Endothelial cell of umbilical vein (primary cell): Measurements from ENCODE around the gene LRP1B.

Experiments
- EZH2 ChIP-seq: IDR thresholded peaks from 2 replicates; pipeline ENCODE4 v1.6.1; 2012; ENCODE audit warnings: borderline replicate concordance, low read depth, mild to moderate bottlenecking, moderate library complexity, low read length, inconsistent platforms; ENCODE audit not compliant: severe bottlenecking
- JUN ChIP-seq: IDR thresholded peaks from 2 replicates; pipeline ENCODE4 v1.6.1; 2011; ENCODE audit warnings: borderline replicate concordance, low read depth; ENCODE audit not compliant: insufficient read length, insufficient read depth
- POLR2A ChIP-seq: IDR thresholded peaks from 2 replicates; pipeline ENCODE4 v1.6.1; 2012; ENCODE audit warnings: low read depth, mild to moderate bottlenecking, control low read depth, low read length
- POLR2AphosphoS5 ChIP-seq: IDR thresholded peaks from 2 replicates; pipeline ENCODE4 v1.6.1; 2012; ENCODE audit warnings: low read depth, mild to moderate bottlenecking, control low read depth, low read length, moderate library complexity; ENCODE audit not compliant: insufficient read depth
- TF ChIP-seq, protein P1 (sequence below), 2 donors: IDR thresholded peaks; 1 replicate in 1 of 2; 2 replicates in 1 of 2; pipeline ENCODE4 v1.5.1; 2011; ENCODE audit warnings: low read length in 2 of 2, mild to moderate bottlenecking in 2 of 2, moderate library complexity in 2 of 2, control low read depth in 1 of 2, inconsistent platforms in 1 of 2, low read depth in 1 of 2; ENCODE audit not compliant: insufficient read depth in 1 of 2; ENCODE audit errors: extremely low read depth in 1 of 2

DNA sequence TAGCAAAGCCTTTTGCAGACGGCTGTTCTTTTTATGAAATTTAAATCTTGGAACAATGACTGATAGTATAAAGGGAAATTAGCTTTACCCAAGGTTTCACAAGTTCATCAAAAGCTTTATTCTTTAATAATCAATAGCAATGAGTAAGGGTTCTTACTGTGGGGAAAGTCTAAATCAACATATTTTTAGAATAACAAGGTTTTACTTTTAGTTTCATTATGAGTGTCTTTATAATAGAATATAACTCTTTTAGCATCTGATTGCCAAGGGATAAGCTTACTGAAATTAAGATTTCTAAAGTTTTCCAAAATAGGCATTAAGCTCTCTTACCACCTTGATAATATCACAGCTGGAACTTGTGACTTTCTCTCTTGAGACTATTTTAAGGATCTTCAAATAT lies 1489.7 kb downstream of the LRP1B start:
- TF ChIP-seq, protein P1, sequence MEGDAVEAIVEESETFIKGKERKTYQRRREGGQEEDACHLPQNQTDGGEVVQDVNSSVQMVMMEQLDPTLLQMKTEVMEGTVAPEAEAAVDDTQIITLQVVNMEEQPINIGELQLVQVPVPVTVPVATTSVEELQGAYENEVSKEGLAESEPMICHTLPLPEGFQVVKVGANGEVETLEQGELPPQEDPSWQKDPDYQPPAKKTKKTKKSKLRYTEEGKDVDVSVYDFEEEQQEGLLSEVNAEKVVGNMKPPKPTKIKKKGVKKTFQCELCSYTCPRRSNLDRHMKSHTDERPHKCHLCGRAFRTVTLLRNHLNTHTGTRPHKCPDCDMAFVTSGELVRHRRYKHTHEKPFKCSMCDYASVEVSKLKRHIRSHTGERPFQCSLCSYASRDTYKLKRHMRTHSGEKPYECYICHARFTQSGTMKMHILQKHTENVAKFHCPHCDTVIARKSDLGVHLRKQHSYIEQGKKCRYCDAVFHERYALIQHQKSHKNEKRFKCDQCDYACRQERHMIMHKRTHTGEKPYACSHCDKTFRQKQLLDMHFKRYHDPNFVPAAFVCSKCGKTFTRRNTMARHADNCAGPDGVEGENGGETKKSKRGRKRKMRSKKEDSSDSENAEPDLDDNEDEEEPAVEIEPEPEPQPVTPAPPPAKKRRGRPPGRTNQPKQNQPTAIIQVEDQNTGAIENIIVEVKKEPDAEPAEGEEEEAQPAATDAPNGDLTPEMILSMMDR (IDR thresholded peaks at IDR 0.05; ENCODE audit: extremely low read depth in 1 of 2, insufficient read depth in 1 of 2, low read depth in 1 of 2, low read length in 2 of 2), result no peak
- TF ChIP-seq POLR2AphosphoS5 (no peak), EZH2 (no peak), JUN (no peak), POLR2A (no peak)
